NCI-H2029 (cell line): ENCODE results near the gene ERGIC1.
"Not testable (repeated sequence)": the region's sequence is repeated elsewhere in the genome, so short reads cannot be mapped to it uniquely, and the experiment has no call there.

Source experiments
- DNase-seq: peaks from one replicate; lab custom pipeline; 2025; lab: John Stamatoyannopoulos, UW

Gene ERGIC1

GRCh38 chr5:172848419-172848818, 14.4 kb downstream of the ERGIC1 start:
- no peak for DNase-seq

- DNase-seq = no peak
These were observed 15.8 kb downstream of the ERGIC1 start for GRCh38 chr5:172849606-172850453.

GRCh38 chr5:172850454-172850797, 16.4 kb downstream of the ERGIC1 start:
- DNase-seq = no peak

- DNase-seq = not testable (repeated sequence)
These were observed 17.2 kb downstream of the ERGIC1 start for GRCh38 chr5:172851254-172851653.

- DNase-seq = no peak
These were observed 18.7 kb downstream of the ERGIC1 start for GRCh38 chr5:172852490-172853354.

GRCh38 chr5:172853355-172853975, 19.4 kb downstream of the ERGIC1 start:
- DNase-seq = no peak

- DNase-seq = no peak
These were observed 20.4 kb downstream of the ERGIC1 start for GRCh38 chr5:172854451-172854871.

GRCh38 chr5:172854971-172855370, 20.9 kb downstream of the ERGIC1 start:
- DNase-seq = no peak

- DNase-seq = no peak
These were observed 21.7 kb downstream of the ERGIC1 start for GRCh38 chr5:172855597-172856292.

- no peak for DNase-seq
These were observed 22.3 kb downstream of the ERGIC1 start for GRCh38 chr5:172856336-172856735.

GRCh38 chr5:172857982-172858381, 23.9 kb downstream of the ERGIC1 start:
- DNase-seq = no peak

- no peak for DNase-seq
These were observed 24.5 kb downstream of the ERGIC1 start for GRCh38 chr5:172858511-172858989.

- no peak for DNase-seq
These were observed 25.1 kb downstream of the ERGIC1 start for GRCh38 chr5:172858990-172859811.

- DNase-seq = peak; percentile 31
These were observed 25.9 kb downstream of the ERGIC1 start for GRCh38 chr5:172859966-172860365.

GRCh38 chr5:172860520-172861443, 26.7 kb downstream of the ERGIC1 start:
- no peak for DNase-seq

GRCh38 chr5:172861461-172861860, 27.4 kb downstream of the ERGIC1 start:
- DNase-seq = no peak

- DNase-seq = no peak
These were observed 28.2 kb downstream of the ERGIC1 start for GRCh38 chr5:172862165-172862801.

GRCh38 chr5:172864171-172864570, 30.1 kb downstream of the ERGIC1 start:
- DNase-seq = not testable (repeated sequence)

- DNase-seq = no peak
These were observed 30.7 kb downstream of the ERGIC1 start for GRCh38 chr5:172864747-172865146.
